ENCODE data around the gene TRPM3. TPM values are rescaled to one million over a fixed set of nuclear protein-coding genes. Genes with fewer than 3 reads are reported as not detected.

Gene TRPM3
- polyA plus RNA-seq, 2 of the 4 experiments (the other 2 are of a cell fraction): not detected

- FAIRE-seq (no peak), DNase-seq (ENCODE audit: low read depth in 1 of 2, low spot score in 1 of 2) (no peak), ATAC-seq (no peak)
- TF ChIP-seq RCOR1 (IDR thresholded peaks at IDR 0.05; ENCODE audit: low read depth, low read length) (no peak), ZFP36 (IDR thresholded peaks at IDR 0.05; ENCODE audit: borderline replicate concordance, partially characterized antibody) (no peak), HEYL (CRISPR knock-in tag; IDR thresholded peaks at IDR 0.05) (no peak), HES2 (IDR thresholded peaks at IDR 0.05) (no peak), BCL3 (IDR thresholded peaks at IDR 0.05) (no peak), ZC3H11A (IDR thresholded peaks at IDR 0.05) (no peak), USF2 (IDR thresholded peaks at IDR 0.05) (no peak), POLR2AphosphoS2 (conservative IDR thresholded peaks at IDR 0.05; ENCODE audit: low read length) (no peak), RARB (CRISPR knock-in tag; IDR thresholded peaks at IDR 0.05) (no peak), ZSCAN20 (CRISPR knock-in tag; IDR thresholded peaks at IDR 0.05) (no peak), SMC3 (IDR thresholded peaks at IDR 0.05) (no peak), CBX8 (IDR thresholded peaks at IDR 0.05) (no peak), ESRRA (IDR thresholded peaks at IDR 0.05; ENCODE audit: borderline replicate concordance, low read length) (no peak), ZNF302 (CRISPR knock-in tag; IDR thresholded peaks at IDR 0.05) (no peak), E2F6 (IDR thresholded peaks at IDR 0.05; ENCODE audit: borderline replicate concordance, low read depth) (no peak), NR3C1 (IDR thresholded peaks at IDR 0.05) (no peak)
- Histone ChIP-seq H3K9me3 (no peaks in the 10 kb centered on the region), H3K4me3 (no peak overlapping the region), H3K27ac (no peak overlapping the region), H3K4me1 (no peaks in the 10 kb centered on the region), H3K4me2 (no peak overlapping the region)
- ChIA-PET POLR2A (no interaction called here), CTCF (no interaction called here)
These were observed 240.9 kb downstream of the TRPM3 start for GRCh38 chr9:70880535-70880934.

GRCh38 chr9:70878576-70878975 is 242.8 kb downstream of the TRPM3 start:
- DNase-seq (ENCODE audit: low read depth in 1 of 2, low spot score in 1 of 2) (no peak), ATAC-seq (no peak), FAIRE-seq (no peak)
- CTCF ChIA-PET: no interaction called here
- WGBS (ENCODE audit: missing lambda C conversion rate): under 1% methylated on average over 4 of the region's 4 CpGs
- TF ChIP-seq FOSB (CRISPR knock-in tag; IDR thresholded peaks at IDR 0.05) (no peak), BHLHE40 (IDR thresholded peaks at IDR 0.05; ENCODE audit: low read depth, low read length) (no peak), JUN (IDR thresholded peaks at IDR 0.05) (no peak), MYC (IDR thresholded peaks at IDR 0.05; ENCODE audit: borderline replicate concordance, low read length) (no peak), CBX8 (IDR thresholded peaks at IDR 0.05) (no peak), MAFK (IDR thresholded peaks at IDR 0.05; ENCODE audit: partially characterized antibody) (no peak), MAZ (IDR thresholded peaks at IDR 0.05; ENCODE audit: borderline replicate concordance, low read depth, low read length) (no peak), REST (IDR thresholded peaks at IDR 0.05) (no peak), HMGXB4 (CRISPR knock-in tag; IDR thresholded peaks at IDR 0.05; ENCODE audit: borderline replicate concordance) (no peak), SREBF2 (IDR thresholded peaks at IDR 0.05) (no peak), CBX2 (IDR thresholded peaks at IDR 0.05; ENCODE audit: borderline replicate concordance, low read depth) (no peak), EHMT2 (IDR thresholded peaks at IDR 0.05; ENCODE audit: low read depth) (no peak), ZC3H11A (IDR thresholded peaks at IDR 0.05) (no peak), KDM1A (IDR thresholded peaks at IDR 0.05; ENCODE audit: low read depth) (no peak)
- no peak overlapping the region for H3K4me2 ChIP-seq
- no peaks in the 10 kb centered on the region; the same call in 2 of the 3 replicates for H3K4me1 ChIP-seq
- H3K27ac ChIP-seq: no peak overlapping the region
- H3K9me3 ChIP-seq: no peaks in the 10 kb centered on the region
- no peak overlapping the region for H3K4me3 ChIP-seq
- POLR2A ChIA-PET: no interaction called here

Data from A549 (cell line).